ENCODE measurements around the gene HYAL1.
"Not testable (repeated sequence)": the region's sequence is repeated elsewhere in the genome, so short reads cannot be mapped to it uniquely, and the experiment has no call there.

Gene HYAL1

GRCh38 chr3:50270422-50271224 is 32.8 kb downstream of the HYAL1 start:
- DNase-seq: no peak

- DNase-seq: no peak
Observed at GRCh38 chr3:50269977-50270413, 33.4 kb downstream of the HYAL1 start.

GRCh38 chr3:50269460-50269859 is 33.9 kb downstream of the HYAL1 start:
- DNase-seq: no peak

GRCh38 chr3:50268703-50269451 is 34.5 kb downstream of the HYAL1 start, which contains the start of gene SEMA3B:
Gene SEMA3B, plus strand, starts transcription at chr3:50269147. Its CDS starts 94 bp downstream, at chr3:50269241.
- no peak for DNase-seq

- DNase-seq: no peak
Observed at GRCh38 chr3:50268276-50268675, 35.1 kb downstream of the HYAL1 start.

- DNase-seq: no peak
Observed at GRCh38 chr3:50267280-50267913, 36.0 kb downstream of the HYAL1 start.

- DNase-seq: no peak
Observed at GRCh38 chr3:50266836-50267235, 36.5 kb downstream of the HYAL1 start.

GRCh38 chr3:50266017-50266416 is 37.4 kb downstream of the HYAL1 start:
- no peak for DNase-seq

GRCh38 chr3:50265571-50265970 is 37.8 kb downstream of the HYAL1 start:
- DNase-seq: no peak

- no peak for DNase-seq
Observed at GRCh38 chr3:50264964-50265485, 38.3 kb downstream of the HYAL1 start.

- DNase-seq: no peak
Observed at GRCh38 chr3:50264383-50264963, 38.9 kb downstream of the HYAL1 start.

- no peak for DNase-seq
Observed at GRCh38 chr3:50263478-50264382, 39.6 kb downstream of the HYAL1 start.

- no peak for DNase-seq
Observed at GRCh38 chr3:50262778-50263177, 40.6 kb downstream of the HYAL1 start.

- DNase-seq: not testable (repeated sequence)
Observed at GRCh38 chr3:50262200-50262599, 41.2 kb downstream of the HYAL1 start.

- no peak for DNase-seq
Observed at GRCh38 chr3:50261505-50261904, 41.9 kb downstream of the HYAL1 start.

- DNase-seq: no peak
Observed at GRCh38 chr3:50260942-50261441, 42.4 kb downstream of the HYAL1 start.

GRCh38 chr3:50260027-50260941 is 43.1 kb downstream of the HYAL1 start:
- peak; percentile 70 for DNase-seq

- DNase-seq: no peak
Observed at GRCh38 chr3:50259432-50260026, 43.8 kb downstream of the HYAL1 start.

- no peak for DNase-seq
Observed at GRCh38 chr3:50258979-50259378, 44.4 kb downstream of the HYAL1 start.

Data from activated CD4-positive, alpha-beta T cell treated with anti-CD3 and anti-CD28 coated beads for 1 hour (primary cell).